Colonic mucosa (tissue), 4 donors: ENCODE measurements around the gene RPS26. TPM values are rescaled to one million over a fixed set of nuclear protein-coding genes. Genes with fewer than 3 reads are reported as not detected.

Experiments used
- DNase-seq: peaks from one replicate; pipeline ENCODE4 v3.0.0-alpha.2; 2020
- H3K27ac ChIP-seq: fragments of 200-600 bp; one replicate; pipeline ENCODE4 v1.8.0; 2021
- H3K27me3 ChIP-seq: fragments of 200-600 bp; one replicate; pipeline ENCODE4 v1.8.0; 2021
- H3K36me3 ChIP-seq: fragments of 200-600 bp; one replicate; pipeline ENCODE4 v1.8.0; 2021
- H3K4me1 ChIP-seq: fragments of 200-600 bp; one replicate; pipeline ENCODE4 v1.8.0; 2021; ENCODE audit warnings: mild to moderate bottlenecking
- H3K4me3 ChIP-seq: fragments of 200-600 bp; one replicate; pipeline ENCODE4 v1.8.0; 2021
- H3K9ac ChIP-seq, 2 donors: one replicate each; pipeline ENCODE4 v1.7.0; 2013; ENCODE audit warnings: control low read depth in 2 of 2, low read depth in 2 of 2, low read length in 2 of 2
- H3K9me3 ChIP-seq: fragments of 200-600 bp; one replicate; pipeline ENCODE4 v1.8.0; 2021
- CTCF ChIP-seq: fragments of 200-600 bp; IDR thresholded peaks from one replicate; pipeline ENCODE4 v1.8.0; 2022; ENCODE audit warnings: antibody characterized with exemption, mild to moderate bottlenecking
- intact Hi-C: fragments of 100-400 bp; cut with DNase I; formaldehyde crosslinking; loops from one replicate; pipeline ENCODE4 v1.14.1; 2022
- total RNA-seq, 2 donors: library from RNA; stranded (reverse); fragmentation: NEBNext Ultra II Directional in 1 of 2; extraction: Animal tissue kit (Norgen Biotek cat#: 25700) in 1 of 2; gene quantifications; one replicate each; pipeline ENCODE4 v1.2.1, GENCODE V29; 2021
- donor health status: healthy.
- donor health status: DM: no; HTN: no; CAD: no.
- donor health status: DM: no; HTN: no; CAD: no.

Gene RPS26
- 10 to 100 TPM; 53.1 to 80.5 TPM for total RNA-seq

DNA sequence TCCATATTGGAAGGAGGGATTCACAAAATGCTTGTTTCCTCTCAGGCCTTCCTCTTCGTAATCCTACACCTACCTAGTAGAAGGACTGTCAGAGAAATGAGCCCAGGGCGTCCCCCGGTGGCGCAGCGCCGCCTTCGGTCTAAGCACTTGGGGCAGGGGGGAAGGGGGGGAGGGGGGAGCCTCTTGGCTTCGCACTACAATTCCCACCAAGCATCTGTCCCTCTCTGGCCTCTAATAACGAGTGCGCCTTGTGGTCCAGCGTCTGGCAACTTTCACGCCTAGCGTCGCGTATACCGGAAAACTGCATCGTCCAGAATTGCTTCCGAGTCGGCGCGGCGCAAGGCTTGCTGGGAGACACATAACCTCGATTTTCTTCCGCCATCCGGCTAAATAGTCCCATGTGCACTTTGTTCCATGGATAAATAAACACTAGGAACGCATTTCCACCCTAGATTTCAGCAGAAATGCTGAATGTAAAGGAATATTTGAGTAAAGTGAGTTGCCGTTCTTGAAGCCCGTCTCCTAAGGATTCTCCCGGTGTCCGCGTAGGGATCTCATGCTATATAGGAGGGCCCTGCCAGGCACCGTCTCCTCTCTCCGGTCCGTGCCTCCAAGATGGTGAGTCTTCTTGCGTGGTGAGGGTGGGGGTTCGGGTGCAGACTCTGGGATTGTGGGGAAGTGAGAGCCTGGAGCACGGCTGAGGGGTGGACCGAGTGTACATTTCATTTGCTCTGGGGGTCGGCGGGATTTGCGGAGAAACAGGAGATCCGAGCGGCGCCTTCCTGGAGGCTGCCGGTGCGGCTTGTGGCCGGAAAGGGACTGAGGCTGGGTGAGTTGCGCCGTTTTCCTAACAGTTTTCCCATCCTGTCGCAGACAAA lies at the start of gene RPS26:
Gene RPS26 (plus strand): TSS at position 367 of the 878 bp plus-strand sequence. CDS start 249 bp downstream, at position 616.
- intact Hi-C loops: loop anchor here (10.0 kb wide), 1 partner anchor 73 kb away; the partner anchor contains the start of genes RPL41 and ZC3H10
- H3K36me3 ChIP-seq: peaks cover 16% of the 10 kb centered on the region
- peaks cover 5% of the 10 kb centered on the region for H3K4me1 ChIP-seq
- peak; percentile 30 for TF ChIP-seq CTCF
- peak within 1 kb of the TSS; percentile 86 to 96 for H3K9ac ChIP-seq
- peak within 1 kb of the TSS; percentile 67 for H3K4me3 ChIP-seq
- peak within 1 kb of the TSS; percentile 96 for H3K27ac ChIP-seq
- no peaks in the 10 kb centered on the region for H3K9me3 ChIP-seq
- peak; percentile 95 for DNase-seq
- no peaks in the 10 kb centered on the region for H3K27me3 ChIP-seq

GRCh38 chr12:55993230-55993853 lies 48.4 kb upstream of the RPS26 start:
- Histone ChIP-seq H3K36me3 (peaks cover 18% of the 10 kb centered on the region), H3K27ac (no peak overlapping the region), H3K4me3 (no peak overlapping the region), H3K9me3 (no peaks in the 10 kb centered on the region), H3K27me3 (no peaks in the 10 kb centered on the region), H3K4me1 (peaks cover 4% of the 10 kb centered on the region), H3K9ac (no peak overlapping the region)
- no peak for TF ChIP-seq CTCF
- DNase-seq: no peak
- intact Hi-C loops: loop anchor here (5.0 kb wide), 1 partner anchor 44 kb away; no protein-coding TSS in a partner anchor

DNA sequence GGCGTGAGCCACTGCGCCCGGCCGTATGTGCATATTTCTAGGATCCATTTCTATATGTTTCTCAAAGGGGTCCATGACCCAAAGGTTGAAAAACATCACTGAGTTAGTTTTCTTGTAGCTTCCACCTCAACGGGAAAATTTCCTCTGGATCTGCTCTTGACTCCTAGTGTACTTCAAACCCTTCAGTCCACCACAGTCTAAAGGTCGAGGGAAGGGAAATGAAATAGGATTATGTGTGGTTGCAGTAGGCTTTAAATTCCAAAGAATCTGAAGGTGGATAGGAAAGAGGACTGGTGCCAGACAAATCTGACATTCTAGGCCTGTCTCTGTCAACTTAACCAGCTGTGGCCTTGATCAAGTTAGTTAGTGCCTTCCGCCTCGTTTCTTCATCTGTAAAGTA lies 46.4 kb upstream of the RPS26 start:
- H3K27me3 ChIP-seq: no peaks in the 10 kb centered on the region
- H3K4me1 ChIP-seq: peaks cover 4% of the 10 kb centered on the region
- no peak for TF ChIP-seq CTCF
- H3K9ac ChIP-seq: peak overlapping the region in 1 of 2 donors; percentile 8
- intact Hi-C loops: no loop called here
- no peak overlapping the region for H3K4me3 ChIP-seq
- peaks cover 18% of the 10 kb centered on the region for H3K36me3 ChIP-seq
- DNase-seq: no peak
- no peaks in the 10 kb centered on the region for H3K9me3 ChIP-seq
- no peak overlapping the region for H3K27ac ChIP-seq

DNA sequence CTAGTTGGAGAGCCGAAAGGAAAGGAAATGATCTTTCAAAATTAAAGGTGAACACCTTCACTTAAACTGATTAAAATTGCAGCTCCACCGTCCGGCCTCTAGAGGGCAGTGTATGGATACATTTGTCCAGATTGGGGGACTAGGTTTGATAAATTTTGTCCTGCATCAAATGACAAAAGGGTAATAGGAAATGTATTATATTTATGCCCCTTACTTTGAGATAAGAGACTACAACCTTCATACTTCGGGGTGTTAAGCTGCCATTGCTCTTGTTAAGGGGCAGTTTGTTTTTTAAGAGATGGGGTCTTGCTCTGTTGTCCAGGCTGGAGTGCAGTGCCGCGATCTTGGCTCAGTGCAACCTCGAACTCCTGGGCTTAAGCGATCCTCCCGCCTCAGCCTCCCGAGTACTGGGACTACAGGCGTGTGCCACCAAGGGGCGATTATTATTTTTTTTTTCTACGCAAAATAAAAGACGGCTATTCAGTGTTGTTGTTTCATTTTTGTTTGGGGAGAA lies 45.5 kb upstream of the RPS26 start:
- intact Hi-C loops: no loop called here
- peak; percentile 71 for TF ChIP-seq CTCF
- peak; percentile 72 for DNase-seq
- Histone ChIP-seq H3K27me3 (no peaks in the 10 kb centered on the region), H3K4me1 (peaks cover 9% of the 10 kb centered on the region), H3K9ac (peak overlapping the region; percentile 37 to 99), H3K36me3 (peaks cover 12% of the 10 kb centered on the region), H3K4me3 (peak overlapping the region; percentile 57), H3K9me3 (no peaks in the 10 kb centered on the region), H3K27ac (peak overlapping the region; percentile 88)

GRCh38 chr12:55996715-55997534 lies 44.8 kb upstream of the RPS26 start, which contains the start of gene SUOX:
Gene SUOX (plus strand): TSS chr12:55997276. CDS start chr12:56002222, 4,946 bp downstream.
- peak; percentile 97 for DNase-seq
- H3K9ac ChIP-seq: peak within 1 kb of the TSS; percentile 92 to 99
- H3K4me3 ChIP-seq: peak within 1 kb of the TSS; percentile 57
- intact Hi-C loops: no loop called here
- H3K4me1 ChIP-seq: peaks cover 9% of the 10 kb centered on the region
- no peaks in the 10 kb centered on the region for H3K9me3 ChIP-seq
- H3K27ac ChIP-seq: peak within 1 kb of the TSS; percentile 88
- H3K27me3 ChIP-seq: no peaks in the 10 kb centered on the region
- peaks cover 5% of the 10 kb centered on the region for H3K36me3 ChIP-seq
- TF ChIP-seq CTCF: no peak
